Measurements from ENCODE around the gene TMEM88. TPM values are rescaled to one million over a fixed set of nuclear protein-coding genes. Genes with fewer than 3 reads are reported as not detected.

TMEM88 gene
- total RNA-seq, 1 donor from 2014 or later: not detected

GRCh38 chr17:7850701-7851437 lies 4.0 kb upstream of the TMEM88 start:
- FAIRE-seq (peak; percentile 52), DNase-seq (ENCODE audit: low read depth) (no peak)
- no peak for TF ChIP-seq CTCF (IDR thresholded peaks at IDR 0.05; ENCODE audit: insufficient read depth, low read length, severe bottlenecking)
- peaks cover 60% of the 10 kb centered on the region for H3K36me3 ChIP-seq (ENCODE audit: control insufficient read depth, insufficient read depth, low read length)
- H3K4me3 ChIP-seq (ENCODE audit: low read depth, low read length): no peak overlapping the region
- no peaks in the 10 kb centered on the region for H3K27me3 ChIP-seq (ENCODE audit: control insufficient read depth, insufficient read depth, low read length)

- peak; percentile 13 for FAIRE-seq
- DNase-seq (ENCODE audit: low read depth): peak; percentile 81
- peak; percentile 99 for TF ChIP-seq CTCF (IDR thresholded peaks at IDR 0.05; ENCODE audit: insufficient read depth, low read length, severe bottlenecking)
- H3K4me3 ChIP-seq (ENCODE audit: low read depth, low read length): no peak overlapping the region
- no peaks in the 10 kb centered on the region for H3K27me3 ChIP-seq (ENCODE audit: control insufficient read depth, insufficient read depth, low read length)
- peaks cover 55% of the 10 kb centered on the region for H3K36me3 ChIP-seq (ENCODE audit: control insufficient read depth, insufficient read depth, low read length)
Measured at GRCh38 chr17:7851438-7852261, 3.2 kb upstream of the TMEM88 start.

GRCh38 chr17:7852262-7852670 lies 2.6 kb upstream of the TMEM88 start:
- Histone ChIP-seq H3K27me3 (ENCODE audit: control insufficient read depth, insufficient read depth, low read length) (no peaks in the 10 kb centered on the region), H3K36me3 (ENCODE audit: control insufficient read depth, insufficient read depth, low read length) (peaks cover 50% of the 10 kb centered on the region), H3K4me3 (ENCODE audit: low read depth, low read length) (no peak overlapping the region)
- FAIRE-seq (no peak), DNase-seq (ENCODE audit: low read depth) (no peak)
- TF ChIP-seq CTCF (IDR thresholded peaks at IDR 0.05; ENCODE audit: insufficient read depth, low read length, severe bottlenecking): no peak

GRCh38 chr17:7852919-7853690 lies 1.8 kb upstream of the TMEM88 start:
- H3K36me3 ChIP-seq (ENCODE audit: control insufficient read depth, insufficient read depth, low read length): peaks cover 45% of the 10 kb centered on the region
- H3K27me3 ChIP-seq (ENCODE audit: control insufficient read depth, insufficient read depth, low read length): no peaks in the 10 kb centered on the region
- H3K4me3 ChIP-seq (ENCODE audit: low read depth, low read length): no peak overlapping the region
- TF ChIP-seq CTCF (IDR thresholded peaks at IDR 0.05; ENCODE audit: insufficient read depth, low read length, severe bottlenecking): no peak
- FAIRE-seq: no peak
- no peak for DNase-seq (ENCODE audit: low read depth)

- Histone ChIP-seq H3K4me3 (ENCODE audit: low read depth, low read length) (no peak overlapping the region), H3K27me3 (ENCODE audit: control insufficient read depth, insufficient read depth, low read length) (no peaks in the 10 kb centered on the region), H3K36me3 (ENCODE audit: control insufficient read depth, insufficient read depth, low read length) (peaks cover 44% of the 10 kb centered on the region)
- FAIRE-seq: no peak
- no peak for DNase-seq (ENCODE audit: low read depth)
- no peak for TF ChIP-seq CTCF (IDR thresholded peaks at IDR 0.05; ENCODE audit: insufficient read depth, low read length, severe bottlenecking)
Measured at GRCh38 chr17:7853691-7854038, 1.2 kb upstream of the TMEM88 start.

Data from bronchial epithelial cell (primary cell).